HG03521 (cell line): Measurements from ENCODE around the gene FOXD4L6.
"Not testable (repeated sequence)": the region's sequence is repeated elsewhere in the genome, so short reads cannot be mapped to it uniquely, and the experiment has no call there.

Experiments
- ATAC-seq: cut with Tn5 transposase; IDR thresholded peaks from one replicate; pipeline ENCODE4 v1.9.1; 2021; ENCODE audit warnings: mild to moderate bottlenecking, moderate library complexity; ENCODE audit not compliant: unreplicated experiment

FOXD4L6 gene

DNA sequence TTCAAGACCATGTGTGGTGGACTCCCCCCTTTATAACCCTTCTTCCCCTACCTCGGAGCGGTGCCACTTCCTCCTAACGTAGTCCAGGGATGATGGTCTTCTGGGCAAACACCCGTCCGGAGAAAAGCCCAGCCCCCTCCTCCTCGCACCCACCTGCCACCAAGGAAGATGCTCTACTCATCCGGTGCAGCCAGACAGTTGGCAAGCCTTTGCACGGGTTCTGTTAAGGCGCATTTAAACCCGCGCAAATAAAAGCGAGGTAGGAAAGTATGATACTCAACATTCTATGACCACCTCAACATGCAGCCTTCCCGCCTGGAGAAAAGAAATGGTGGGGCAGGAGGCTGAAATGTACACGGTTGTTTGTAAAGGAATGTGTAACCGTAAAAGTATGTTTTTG, at the start of gene FOXD4L6:
Gene FOXD4L6, minus strand, starts transcription at position 101 of the 400 bp plus-strand sequence. CDS start 298 bp downstream, outside the sequence.
- ATAC-seq: not testable (repeated sequence)

DNA sequence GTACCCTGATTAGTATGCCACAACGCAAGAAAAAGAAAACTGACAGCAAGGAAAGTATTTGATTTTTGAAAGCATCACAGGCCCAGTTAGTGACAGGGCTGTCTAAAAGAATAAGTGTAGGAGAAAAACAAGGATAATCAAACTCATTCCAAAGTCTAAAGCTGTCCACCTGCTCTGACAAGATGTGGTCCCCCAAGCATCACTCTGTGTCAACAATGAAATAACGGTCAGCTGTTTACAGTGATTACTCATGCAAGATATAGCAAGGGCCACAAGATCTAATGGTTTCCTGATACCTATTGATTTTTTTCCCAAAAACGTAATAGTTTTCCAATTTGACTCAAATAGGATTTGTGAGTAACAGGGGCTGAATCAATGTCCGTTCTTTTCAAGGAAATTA, 46.5 kb upstream of the FOXD4L6 start:
- ATAC-seq: not testable (repeated sequence)

DNA sequence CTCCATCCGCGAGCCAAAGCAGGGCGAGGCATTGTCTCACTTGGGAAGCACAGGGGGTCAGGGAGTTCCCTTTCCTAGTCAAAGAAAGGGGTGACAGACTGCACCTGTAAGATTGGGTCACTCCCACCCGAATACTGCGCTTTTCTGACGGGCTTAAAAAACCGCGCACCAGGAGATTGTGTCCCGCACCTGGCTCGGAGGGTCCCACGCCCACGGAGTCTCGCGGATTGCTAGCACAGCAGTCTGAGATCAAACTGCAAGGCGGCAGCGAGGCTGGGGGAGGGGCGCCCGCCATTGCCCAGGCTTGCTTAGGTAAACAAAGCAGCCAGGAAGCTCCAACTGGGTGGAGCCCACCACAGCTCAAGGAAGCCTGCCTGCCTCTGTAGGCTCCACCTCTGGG, 21.6 kb upstream of the FOXD4L6 start:
- ATAC-seq: not testable (repeated sequence)

DNA sequence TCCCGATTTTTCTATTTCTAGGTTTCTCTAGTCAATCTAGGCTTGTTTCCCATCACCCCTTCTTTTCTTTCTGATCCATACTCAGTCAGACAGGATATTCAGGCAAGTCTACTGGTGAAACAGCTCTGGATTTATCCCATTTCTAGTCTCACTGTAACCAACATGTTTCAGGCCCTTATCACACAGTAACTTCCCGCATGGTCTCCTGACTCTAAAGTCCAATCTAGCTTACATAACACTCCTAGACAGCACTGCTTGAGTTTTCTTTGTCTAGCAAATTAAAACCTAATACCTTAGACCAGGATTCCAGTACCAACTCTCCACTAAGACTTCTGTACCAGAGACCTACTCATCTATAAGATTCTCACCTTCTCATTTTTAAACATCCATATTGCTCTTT, 13.4 kb upstream of the FOXD4L6 start:
- not testable (repeated sequence) for ATAC-seq

DNA sequence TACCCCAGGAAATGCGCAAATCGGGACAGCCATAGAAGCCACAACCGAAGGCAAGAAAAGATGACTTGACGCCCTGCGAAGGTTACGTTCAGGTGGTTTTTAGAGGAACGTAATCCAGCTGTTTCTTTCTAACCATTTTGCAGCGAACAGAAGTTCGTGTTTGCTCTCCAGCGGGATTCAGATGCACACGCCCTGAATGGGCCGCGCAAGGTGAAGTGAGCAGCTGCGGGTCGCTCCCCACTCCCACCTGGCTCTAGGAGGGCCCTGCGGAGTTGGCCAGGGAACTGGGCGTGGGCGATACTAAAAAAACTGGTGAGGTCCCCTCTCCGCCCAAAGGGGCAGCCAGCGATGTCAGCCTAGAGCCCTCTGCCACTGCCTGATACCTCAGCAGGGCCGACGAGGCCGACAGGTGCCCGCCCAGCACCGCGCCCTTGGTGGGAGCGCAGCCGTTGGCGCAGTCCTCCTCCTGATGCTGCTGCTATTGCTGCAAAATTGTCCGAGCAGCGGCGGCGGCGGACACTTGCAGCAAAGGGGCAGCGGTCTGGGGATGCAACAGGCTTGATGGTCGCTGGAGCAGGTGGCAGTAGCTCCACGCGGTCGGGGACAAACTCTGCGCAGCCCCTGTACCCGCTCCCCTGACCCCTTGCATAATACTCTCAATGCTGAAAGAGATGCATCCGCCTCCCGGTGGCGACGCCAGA, 1.6 kb downstream of the FOXD4L6 start:
- ATAC-seq: not testable (repeated sequence)

DNA sequence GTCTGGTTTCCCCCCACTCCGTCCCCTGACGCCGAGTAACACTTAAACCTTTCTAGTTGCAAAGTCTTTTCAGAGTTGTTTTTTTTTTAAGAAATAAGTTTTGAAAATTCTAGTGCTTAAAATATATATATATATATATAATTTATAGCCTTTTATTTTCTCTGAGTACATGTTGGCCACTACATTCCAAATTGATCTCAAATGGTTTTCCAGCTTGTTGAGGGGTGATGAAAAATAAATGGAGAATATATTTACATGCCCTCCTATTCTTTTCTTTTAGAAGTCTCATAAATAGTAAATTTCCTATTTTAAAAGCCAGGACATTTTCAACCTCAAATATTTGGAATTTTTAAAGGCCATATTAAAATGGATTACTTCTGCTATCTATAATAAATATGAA, 2.5 kb downstream of the FOXD4L6 start:
- not testable (repeated sequence) for ATAC-seq

DNA sequence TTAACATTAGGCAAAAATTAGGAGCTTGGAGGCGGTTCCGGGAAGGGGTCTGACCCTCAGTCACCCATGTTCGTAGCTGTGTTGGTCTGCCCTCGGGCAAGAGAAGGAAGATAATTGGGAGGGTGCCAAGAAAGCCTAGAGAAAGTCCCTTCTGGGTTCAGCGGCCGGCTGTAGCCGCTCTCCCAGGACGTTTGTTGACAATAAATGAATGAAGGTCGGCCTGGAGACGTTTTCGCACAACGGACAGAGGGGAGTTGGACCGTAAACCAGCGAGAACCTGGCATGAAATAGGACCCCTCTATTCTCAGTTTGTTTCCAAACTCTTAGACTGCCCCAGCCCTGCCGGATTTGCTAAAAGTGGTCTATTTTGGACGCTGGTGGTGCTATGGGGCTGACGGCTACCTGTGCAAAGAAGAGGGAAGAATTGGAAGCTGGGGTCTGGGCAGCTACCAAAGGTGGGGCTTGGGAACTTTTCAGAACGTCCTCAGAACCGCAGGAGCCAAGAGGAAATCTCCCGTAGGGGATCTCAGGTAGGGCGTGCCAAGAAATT, 3.3 kb downstream of the FOXD4L6 start:
- not testable (repeated sequence) for ATAC-seq

DNA sequence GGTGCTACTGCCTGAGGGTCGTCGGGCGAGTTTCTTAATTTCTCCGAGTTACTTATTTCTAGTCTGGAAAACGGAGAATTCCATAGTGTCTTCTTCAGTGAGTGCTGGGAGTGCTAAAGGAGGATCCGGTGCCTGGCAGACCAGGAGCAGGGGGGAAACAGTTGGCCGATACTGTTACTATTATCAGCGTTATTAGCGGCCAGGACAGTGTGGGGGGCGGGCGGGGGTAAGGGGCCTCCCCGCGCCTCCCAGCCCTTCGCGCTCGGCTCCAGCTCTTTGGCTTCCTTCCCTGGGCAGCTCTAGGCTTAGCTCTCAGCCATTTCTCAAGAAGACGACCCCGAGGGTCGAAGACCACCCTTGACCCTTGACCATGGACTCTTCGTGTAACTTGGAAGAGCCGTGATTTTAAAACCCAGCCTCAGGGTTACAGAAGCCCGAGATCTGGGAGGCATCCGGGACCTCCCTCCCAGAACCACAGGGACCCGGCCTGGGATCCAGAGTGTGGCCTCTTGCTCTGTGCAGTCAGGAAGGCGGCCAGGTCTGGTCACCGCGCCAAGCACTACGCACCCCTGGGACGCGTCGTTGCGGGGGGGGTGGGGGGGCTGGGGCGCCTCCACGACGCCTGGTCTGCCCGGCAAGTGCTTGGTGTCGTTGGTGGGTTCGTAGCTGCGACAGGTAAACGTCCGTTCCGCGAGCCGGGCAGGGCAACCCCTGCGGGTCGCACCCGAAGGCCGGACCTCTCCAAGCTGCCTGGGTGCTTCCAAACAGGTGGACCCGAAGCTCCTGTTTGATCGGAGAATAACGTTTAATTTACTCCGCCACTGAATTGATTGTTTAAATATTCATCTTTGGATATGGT, 4.0 kb downstream of the FOXD4L6 start:
- ATAC-seq: not testable (repeated sequence)

DNA sequence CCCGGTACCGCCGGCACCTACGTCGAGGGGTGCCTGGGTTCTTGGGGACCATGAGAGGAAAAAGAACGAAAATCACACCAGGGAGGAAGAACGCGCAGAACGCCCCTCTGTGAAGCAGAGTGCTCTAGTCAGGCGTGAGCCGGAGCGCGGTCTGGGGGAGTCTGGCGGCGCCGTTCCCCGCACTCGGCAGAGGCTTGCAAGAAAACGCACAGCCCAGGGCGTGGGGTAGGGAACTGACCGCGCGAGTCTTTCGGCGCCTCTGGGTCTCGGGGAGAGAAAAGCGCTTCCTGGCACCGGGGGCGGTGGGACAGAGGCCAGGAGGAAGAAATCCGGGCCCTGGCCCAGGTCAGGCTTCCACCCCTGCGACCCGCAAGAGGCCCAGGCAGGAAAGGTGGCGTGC, 4.7 kb downstream of the FOXD4L6 start:
- not testable (repeated sequence) for ATAC-seq

DNA sequence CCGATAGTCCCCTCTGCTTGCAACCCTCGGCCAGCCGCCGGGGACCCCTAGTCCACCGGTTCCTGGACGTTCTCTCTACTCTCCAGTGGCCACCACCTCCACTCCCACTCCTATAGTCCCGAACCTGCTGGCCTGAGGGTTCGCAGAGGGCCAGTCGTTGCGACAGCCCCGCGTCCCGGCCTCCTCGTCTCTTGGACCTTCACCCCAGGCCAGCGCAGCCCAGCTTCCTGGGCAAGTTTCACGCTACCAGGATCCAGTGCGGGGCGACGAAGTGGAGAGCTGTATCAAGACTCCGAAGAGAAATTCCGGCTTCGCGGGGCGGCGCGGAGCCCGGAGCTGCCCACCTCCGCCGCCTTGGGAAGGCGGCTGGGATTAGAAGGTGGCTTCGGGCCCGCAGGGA, 5.1 kb downstream of the FOXD4L6 start:
- not testable (repeated sequence) for ATAC-seq

DNA sequence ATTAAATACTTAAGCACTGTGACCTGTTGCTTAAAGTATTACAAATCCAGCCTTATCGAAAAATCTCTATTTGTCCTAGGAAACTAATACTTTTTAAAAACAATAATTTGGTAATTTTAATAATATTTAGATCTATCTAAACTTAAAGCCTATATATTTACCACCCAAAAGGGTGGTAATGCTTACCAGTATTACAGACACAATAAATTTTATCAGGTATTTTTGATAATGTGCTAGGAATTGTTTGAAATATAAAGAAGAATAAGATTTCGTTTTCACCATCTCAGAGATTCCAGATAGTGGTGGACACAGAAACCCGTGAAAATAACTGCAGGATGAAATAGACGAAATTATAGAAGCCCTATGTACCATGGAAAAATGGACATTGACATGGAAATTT, 7.8 kb downstream of the FOXD4L6 start:
- not testable (repeated sequence) for ATAC-seq

DNA sequence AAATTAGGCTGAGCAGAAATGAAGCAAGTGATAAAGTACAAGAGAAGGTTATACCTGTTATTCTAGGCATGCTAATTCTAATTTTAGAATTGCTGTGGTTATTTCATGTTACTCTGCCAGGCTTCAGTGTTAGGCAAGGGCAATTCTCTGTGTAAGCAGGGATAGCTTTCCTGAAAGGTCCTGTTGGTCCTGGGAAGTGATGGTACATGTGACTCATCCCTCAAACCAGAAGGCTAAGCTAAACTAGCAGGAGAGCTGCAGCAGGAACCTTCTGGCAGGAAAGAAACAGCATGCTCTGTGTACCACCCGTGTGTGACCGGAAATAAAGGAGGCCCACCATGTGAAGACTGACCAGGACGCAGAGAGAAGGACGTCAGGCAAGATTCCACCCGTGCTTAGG, 8.8 kb downstream of the FOXD4L6 start:
- not testable (repeated sequence) for ATAC-seq

DNA sequence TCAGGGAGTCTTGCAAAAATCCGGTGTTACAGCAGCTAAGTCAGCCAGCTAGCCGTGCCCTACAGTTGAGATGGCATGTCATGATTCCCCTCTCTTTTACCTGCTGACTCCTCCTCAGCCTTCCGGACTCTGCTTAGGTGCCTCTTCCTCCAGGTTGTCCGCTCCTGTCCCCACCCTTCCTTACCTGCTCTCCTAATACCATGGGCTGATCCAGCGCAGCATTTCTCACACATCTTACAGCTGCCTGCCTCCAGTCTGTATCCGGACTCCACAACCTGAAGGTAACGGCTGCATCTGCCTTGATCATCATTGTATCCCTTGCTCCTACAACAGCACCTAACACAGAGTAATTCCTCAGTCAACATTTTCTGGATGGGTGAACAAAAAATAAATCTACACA, 9.2 kb downstream of the FOXD4L6 start:
- ATAC-seq: not testable (repeated sequence)

DNA sequence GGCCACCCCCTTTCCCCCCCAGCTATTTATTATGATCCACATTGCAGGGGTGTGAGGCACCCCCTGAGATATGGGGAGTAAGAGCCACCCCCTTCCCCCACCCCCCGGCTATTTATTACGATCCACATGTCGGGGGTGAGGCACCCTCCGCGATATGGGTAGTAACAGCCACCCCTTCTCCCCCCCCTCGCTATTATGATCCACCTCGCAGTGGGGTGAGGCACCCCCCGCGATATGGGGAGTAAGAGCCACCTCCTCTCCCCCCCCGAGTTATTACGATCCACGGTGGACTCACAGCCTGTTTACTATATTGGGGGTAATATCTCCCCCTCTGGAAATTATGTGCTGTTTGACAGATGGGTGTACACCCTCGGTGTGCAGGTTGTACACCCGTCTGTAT, 15.1 kb downstream of the FOXD4L6 start:
- not testable (repeated sequence) for ATAC-seq

DNA sequence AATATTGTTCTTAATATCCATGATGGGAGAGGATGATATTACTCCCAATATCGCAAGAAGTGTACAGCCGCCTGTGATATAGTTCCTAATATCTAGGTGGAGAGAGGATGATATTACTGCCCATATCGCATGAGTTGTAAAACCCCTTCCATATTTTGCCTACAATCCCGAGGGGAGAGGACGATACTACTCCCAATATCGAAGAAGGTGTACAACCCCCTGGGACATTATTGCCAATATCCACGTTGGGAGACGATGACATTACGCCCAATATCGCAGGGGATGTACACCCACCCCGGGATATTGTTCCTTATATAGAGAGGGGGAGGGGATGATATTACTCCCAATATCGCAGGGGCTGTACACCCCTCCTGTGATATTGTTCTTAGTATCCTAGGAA, 17.1 kb downstream of the FOXD4L6 start:
- ATAC-seq: not testable (repeated sequence)

DNA sequence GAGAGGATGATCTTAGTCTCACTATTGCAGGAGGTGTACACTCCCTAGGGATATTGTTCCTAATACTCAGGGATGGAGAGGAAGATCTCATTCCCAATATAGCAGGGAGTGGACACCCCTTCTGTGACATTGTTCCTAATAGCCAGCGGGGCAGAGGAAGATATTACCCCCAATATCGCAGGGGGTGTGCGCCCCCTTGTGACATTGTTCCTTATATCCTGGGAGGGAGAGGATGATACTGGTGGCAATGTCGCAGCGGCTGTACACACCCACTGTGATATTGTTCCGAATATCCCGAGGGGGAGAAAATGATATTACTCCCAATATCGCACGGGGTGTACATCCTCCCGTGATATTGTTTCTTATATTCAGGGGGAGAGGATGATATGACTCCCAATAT, 17.6 kb downstream of the FOXD4L6 start:
- ATAC-seq: not testable (repeated sequence)

DNA sequence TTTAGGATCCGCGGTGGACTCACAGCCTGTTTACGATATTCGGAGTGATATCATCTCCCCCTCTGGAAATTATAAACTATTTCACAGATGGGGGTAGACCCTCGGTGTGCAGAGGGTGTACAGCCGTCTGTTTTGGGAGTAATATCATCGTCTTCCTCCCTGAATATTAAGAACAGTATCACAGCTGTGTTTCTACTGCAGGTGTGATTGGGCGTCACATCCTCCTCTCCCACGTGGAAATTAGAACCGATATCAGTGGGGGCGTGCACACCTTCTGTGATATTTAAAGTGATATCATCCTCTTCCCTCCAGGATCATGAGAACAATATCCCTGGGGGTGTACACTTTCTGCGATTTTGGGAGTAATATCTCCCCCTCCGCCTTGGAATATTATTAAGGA, 19.2 kb downstream of the FOXD4L6 start:
- not testable (repeated sequence) for ATAC-seq

DNA sequence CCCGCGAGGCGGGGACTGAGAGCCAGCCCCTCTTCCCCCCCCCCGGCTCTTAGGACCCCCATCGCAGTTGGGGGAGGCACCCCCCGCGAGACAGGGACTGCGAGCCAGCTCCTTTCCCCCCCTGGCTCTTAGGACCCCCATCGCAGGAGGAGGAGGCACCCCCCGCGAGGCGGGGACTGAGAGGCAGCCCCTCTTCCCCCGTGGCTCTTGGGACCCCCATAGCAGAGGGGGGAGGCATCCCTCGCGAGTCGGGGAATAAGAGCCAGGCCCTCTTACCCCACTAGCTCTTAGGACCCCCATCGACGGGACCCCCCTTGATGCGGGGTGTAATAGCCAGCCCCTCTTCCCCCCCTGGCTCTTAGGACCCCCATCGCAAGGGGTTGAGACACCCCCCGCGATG, 19.7 kb downstream of the FOXD4L6 start:
- not testable (repeated sequence) for ATAC-seq

DNA sequence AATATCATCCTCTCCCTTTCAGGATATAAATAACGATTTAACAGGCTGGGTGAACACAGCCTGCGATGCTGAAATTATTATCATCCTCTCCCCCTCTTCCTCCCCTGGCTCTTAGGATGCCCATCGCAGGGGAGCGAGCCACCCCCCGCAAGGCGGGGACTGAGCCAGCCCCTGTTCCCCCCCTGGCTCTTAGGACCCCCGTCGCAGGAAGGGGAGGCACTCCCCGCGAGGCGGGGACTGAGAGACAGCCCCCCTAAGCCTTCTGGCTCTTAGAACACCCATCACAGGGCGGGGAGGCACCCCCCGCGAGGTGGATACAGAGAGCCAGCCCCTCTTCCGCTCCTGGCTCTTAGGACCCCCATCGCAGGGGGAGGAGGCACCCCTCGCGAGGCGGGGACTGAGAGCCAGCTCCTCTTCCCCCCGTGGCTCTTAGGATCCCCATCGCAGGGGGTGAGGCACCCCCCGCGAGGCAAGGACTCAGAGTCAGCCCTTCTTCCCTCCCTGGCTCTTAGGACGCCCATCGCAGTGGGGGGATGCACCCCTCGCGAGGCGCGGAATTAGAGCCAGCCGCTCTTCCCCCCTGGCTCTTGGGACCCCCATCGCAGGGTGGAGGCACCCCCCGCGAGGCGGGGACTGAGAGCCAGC, 21.9 kb downstream of the FOXD4L6 start:
- not testable (repeated sequence) for ATAC-seq

DNA sequence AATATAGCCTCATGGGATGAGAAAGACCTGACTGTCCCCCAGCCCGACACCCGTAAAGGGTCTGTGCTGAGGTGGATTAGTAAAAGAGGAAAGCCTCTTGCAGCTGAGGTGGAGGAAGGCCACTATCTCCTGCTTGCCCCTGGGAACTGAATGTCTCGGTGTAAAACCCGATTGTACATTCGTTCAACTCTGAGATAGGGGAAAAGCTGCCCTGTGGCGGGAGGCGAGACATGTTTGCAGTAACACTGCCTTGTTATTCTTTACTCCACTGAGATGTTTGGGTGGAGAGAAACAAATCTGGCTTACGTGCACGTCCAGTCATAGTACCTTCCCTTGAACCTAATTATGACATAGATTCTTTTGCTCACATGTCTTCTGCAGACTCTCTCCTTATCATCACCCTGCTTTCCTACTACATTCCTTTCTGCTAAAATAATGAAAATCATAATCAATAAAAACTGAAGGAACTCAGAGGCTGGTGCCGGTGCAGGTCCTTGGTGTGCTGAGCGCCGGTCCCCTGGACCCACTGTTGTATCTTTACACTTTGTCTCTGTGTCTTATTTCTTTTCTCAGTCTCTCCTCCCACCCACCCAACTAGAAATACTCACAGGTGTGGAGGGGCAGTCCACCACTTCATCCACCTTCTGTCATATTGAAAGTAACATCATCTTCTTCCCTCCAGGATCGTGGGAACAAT, 22.8 kb downstream of the FOXD4L6 start:
- not testable (repeated sequence) for ATAC-seq
